Measurements from ENCODE around the gene ETS1. TPM values are rescaled to one million over a fixed set of nuclear protein-coding genes. Genes with fewer than 3 reads are reported as not detected.
A peak's percentile ranks its signal among the peaks of the same experiment; 100 is the strongest.

ETS1 gene
- total RNA-seq, 2 experiments from 2014 or later = 456 to 467 TPM

DNA sequence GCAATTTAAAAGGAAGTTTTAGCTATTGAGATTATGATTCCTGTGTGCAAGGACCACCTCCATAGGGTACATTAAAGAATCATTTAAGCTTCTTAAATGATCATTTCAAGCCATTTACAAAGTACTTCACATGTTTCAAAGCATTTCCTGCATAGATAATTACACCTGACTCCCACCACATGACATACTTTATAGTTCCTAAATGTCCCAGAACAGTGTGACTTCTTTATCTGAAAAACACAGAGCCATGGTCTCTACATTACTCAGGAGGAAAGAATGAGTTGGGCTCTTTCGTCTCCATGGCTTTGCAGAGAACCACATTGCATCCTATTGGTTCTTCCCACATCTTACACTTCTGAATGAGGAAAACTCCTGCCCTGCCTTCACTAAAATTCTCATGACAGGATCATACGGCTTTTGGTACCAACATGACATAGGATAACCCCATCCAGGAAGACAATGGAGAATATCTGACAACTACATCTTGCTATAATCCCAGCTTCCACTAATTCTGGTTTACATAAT is 88.6 kb downstream of the ETS1 start:
- no peaks in the 10 kb centered on the region for H3K9me3 Mint-ChIP-seq (ENCODE audit: insufficient read depth)
- H3K27me3 Mint-ChIP-seq (ENCODE audit: low read depth) = no peaks in the 10 kb centered on the region
- ChIA-PET CTCF (interaction anchor here (0.9 to 14.5 kb wide), 12 partner anchors 10 to 176 kb away, joined by 3 to 212 read pairs (median 5); no protein-coding TSS in a partner anchor), POLR2A (interaction anchor here (0.7 to 23.0 kb wide), 8 partner anchors 11 to 304 kb away, joined by 3 to 652 read pairs (median 4); no protein-coding TSS in a partner anchor)
- peak overlapping the region; percentile 75 for H3K4me3 Mint-ChIP-seq
- peaks cover 95% of the 10 kb centered on the region for H3K4me1 Mint-ChIP-seq (ENCODE audit: low read depth)
- peak overlapping the region; percentile 89 for H3K27ac Mint-ChIP-seq
- DNase-seq (no peak), ATAC-seq (no peak)
- H3K36me3 Mint-ChIP-seq (ENCODE audit: low read depth) = peaks cover 89% of the 10 kb centered on the region

DNA sequence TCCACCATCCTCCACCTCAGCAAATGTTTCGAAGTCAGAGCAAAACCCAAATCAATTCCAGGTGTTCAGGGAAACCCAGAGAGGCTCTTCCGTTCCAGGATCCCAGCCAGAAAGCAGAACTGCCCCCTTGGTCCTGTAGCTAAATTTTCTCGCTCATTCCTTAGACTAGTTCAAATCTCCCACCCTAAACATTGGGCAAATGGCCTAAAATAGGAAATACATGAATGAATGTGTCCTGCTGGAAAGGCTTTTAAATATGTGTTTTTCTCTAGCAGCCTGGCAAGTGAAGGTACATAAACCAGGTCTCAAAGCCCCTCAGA is 89.6 kb downstream of the ETS1 start:
- Mint-ChIP-seq H3K36me3 (ENCODE audit: low read depth) (peaks cover 92% of the 10 kb centered on the region), H3K27ac (peak overlapping the region; percentile 81), H3K9me3 (ENCODE audit: insufficient read depth) (no peaks in the 10 kb centered on the region), H3K4me1 (ENCODE audit: low read depth) (peaks cover 95% of the 10 kb centered on the region), H3K27me3 (ENCODE audit: low read depth) (no peaks in the 10 kb centered on the region), H3K4me3 (peak overlapping the region; percentile 73)
- ATAC-seq (no peak), DNase-seq (no peak)
- ChIA-PET POLR2A (interaction anchor here (0.6 to 23.0 kb wide), 13 partner anchors 8 to 1600 kb away, joined by 3 to 652 read pairs (median 5); no protein-coding TSS in a partner anchor), CTCF (interaction anchor here (0.9 to 14.5 kb wide), 14 partner anchors 8 to 260 kb away, joined by 3 to 212 read pairs (median 4); no protein-coding TSS in a partner anchor)

DNA sequence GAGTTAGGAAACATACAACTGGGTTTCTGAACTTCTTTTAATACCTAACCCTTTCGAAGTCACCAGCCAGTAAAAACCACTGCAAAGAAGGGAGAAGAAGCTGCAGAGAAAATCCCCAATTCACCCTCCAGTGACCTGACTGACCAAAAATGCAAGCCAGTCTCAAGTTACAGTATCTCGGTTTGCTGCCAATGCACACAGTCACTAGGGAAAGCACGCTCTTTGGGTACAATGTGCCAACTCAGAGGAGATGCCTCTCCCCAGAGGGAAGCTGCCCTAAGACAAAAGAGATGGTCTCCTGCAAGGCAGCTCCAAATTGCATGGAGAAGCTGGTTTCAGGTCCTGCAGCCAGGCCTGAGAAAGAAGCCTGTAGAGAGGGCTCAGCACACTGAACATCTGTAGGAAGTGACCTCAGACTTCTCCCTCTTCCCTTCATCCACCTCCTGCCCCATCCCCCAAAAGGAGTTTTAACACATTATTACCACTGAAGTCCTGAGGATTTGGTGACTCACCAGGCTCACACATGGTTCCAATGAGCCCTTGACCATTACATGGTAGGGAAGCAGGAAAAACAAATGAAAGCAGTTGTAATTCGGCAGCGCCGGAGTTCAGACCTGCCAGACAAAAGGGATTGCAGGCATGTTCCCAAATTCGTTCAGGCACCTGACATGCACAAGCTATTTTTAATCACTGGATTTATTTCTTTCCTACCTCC is 90.1 kb downstream of the ETS1 start:
- POLR2A ChIA-PET = interaction anchor here (0.6 to 23.0 kb wide), 15 partner anchors 9 to 208 kb away, joined by 3 to 652 read pairs (median 4); no protein-coding TSS in a partner anchor
- DNase-seq = no peak
- H3K27me3 Mint-ChIP-seq (ENCODE audit: low read depth) = no peaks in the 10 kb centered on the region

DNA sequence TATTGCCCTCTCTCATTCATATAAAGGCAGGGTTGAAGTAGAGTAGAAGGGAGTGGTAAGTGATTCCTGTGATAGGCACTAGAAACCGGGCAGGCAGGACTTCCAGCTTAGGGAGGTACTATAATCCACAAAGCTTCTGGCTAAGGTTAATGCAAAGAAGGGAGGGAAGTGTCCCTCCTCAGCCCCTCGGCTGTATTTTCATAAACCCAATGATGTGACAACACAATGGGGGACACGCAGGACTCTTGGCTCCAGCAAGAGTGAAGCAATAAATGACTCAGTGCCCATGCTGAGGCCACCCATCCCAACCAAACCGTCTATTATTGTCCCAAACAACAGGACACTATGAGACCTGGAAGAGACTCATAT is 90.7 kb downstream of the ETS1 start:
- Mint-ChIP-seq H3K27me3 (ENCODE audit: low read depth) (no peaks in the 10 kb centered on the region), H3K4me1 (ENCODE audit: low read depth) (peaks cover 95% of the 10 kb centered on the region), H3K36me3 (ENCODE audit: low read depth) (peaks cover 93% of the 10 kb centered on the region), H3K4me3 (peak overlapping the region; percentile 73), H3K27ac (peak overlapping the region; percentile 81), H3K9me3 (ENCODE audit: insufficient read depth) (no peaks in the 10 kb centered on the region)
- ChIA-PET CTCF (interaction anchor here (0.9 to 14.5 kb wide), 9 partner anchors 9 to 206 kb away, joined by 3 to 212 read pairs (median 5); no protein-coding TSS in a partner anchor), POLR2A (interaction anchor here (0.6 to 23.0 kb wide), 11 partner anchors 9 to 206 kb away, joined by 3 to 652 read pairs (median 4); no protein-coding TSS in a partner anchor)
- DNase-seq (no peak), ATAC-seq (no peak)

More for the DNA sequence above, 90.1 kb downstream of the ETS1 start:
- H3K4me1 Mint-ChIP-seq (ENCODE audit: low read depth) = peaks cover 95% of the 10 kb centered on the region
- no peaks in the 10 kb centered on the region for H3K9me3 Mint-ChIP-seq (ENCODE audit: insufficient read depth)
- CTCF ChIA-PET = interaction anchor here (0.9 to 14.5 kb wide), 13 partner anchors 9 to 260 kb away, joined by 3 to 212 read pairs (median 4); no protein-coding TSS in a partner anchor
- H3K27ac Mint-ChIP-seq = peak overlapping the region; percentile 81
- peaks cover 93% of the 10 kb centered on the region for H3K36me3 Mint-ChIP-seq (ENCODE audit: low read depth)
- H3K4me3 Mint-ChIP-seq = peak overlapping the region; percentile 73
- no peak for ATAC-seq

DNA sequence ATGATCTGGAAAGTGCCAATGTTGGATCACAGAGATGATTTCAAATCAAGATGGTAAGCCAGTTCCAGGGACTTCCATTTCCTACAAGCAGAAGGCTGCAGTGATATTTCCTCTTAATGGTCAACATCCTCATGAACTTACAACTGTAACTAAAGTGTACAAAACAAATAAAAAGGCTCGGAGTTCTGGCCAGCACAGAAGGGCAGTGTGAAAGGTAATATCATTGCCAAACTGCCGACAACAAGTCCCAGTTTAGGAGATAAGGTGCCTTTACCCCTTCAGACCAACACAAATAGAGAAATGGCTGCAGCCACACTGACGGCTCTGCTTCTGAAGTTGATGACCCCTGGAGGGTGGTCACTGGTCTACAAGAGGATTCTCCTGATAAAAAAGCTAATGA is 91.1 kb downstream of the ETS1 start:
- H3K27me3 Mint-ChIP-seq (ENCODE audit: low read depth) = no peaks in the 10 kb centered on the region
- ChIA-PET CTCF (interaction anchor here (1.4 to 14.5 kb wide), 4 partner anchors 10 to 135 kb away, joined by 4 to 212 read pairs (median 16); no protein-coding TSS in a partner anchor), POLR2A (interaction anchor here (0.6 to 23.0 kb wide), 9 partner anchors 10 to 41 kb away, joined by 3 to 652 read pairs (median 4); no protein-coding TSS in a partner anchor)
- no peaks in the 10 kb centered on the region for H3K9me3 Mint-ChIP-seq (ENCODE audit: insufficient read depth)
- H3K27ac Mint-ChIP-seq = peak overlapping the region; percentile 81
- H3K36me3 Mint-ChIP-seq (ENCODE audit: low read depth) = peaks cover 93% of the 10 kb centered on the region
- H3K4me1 Mint-ChIP-seq (ENCODE audit: low read depth) = peaks cover 95% of the 10 kb centered on the region
- H3K4me3 Mint-ChIP-seq = peak overlapping the region; percentile 73
- DNase-seq (no peak), ATAC-seq (no peak)

DNA sequence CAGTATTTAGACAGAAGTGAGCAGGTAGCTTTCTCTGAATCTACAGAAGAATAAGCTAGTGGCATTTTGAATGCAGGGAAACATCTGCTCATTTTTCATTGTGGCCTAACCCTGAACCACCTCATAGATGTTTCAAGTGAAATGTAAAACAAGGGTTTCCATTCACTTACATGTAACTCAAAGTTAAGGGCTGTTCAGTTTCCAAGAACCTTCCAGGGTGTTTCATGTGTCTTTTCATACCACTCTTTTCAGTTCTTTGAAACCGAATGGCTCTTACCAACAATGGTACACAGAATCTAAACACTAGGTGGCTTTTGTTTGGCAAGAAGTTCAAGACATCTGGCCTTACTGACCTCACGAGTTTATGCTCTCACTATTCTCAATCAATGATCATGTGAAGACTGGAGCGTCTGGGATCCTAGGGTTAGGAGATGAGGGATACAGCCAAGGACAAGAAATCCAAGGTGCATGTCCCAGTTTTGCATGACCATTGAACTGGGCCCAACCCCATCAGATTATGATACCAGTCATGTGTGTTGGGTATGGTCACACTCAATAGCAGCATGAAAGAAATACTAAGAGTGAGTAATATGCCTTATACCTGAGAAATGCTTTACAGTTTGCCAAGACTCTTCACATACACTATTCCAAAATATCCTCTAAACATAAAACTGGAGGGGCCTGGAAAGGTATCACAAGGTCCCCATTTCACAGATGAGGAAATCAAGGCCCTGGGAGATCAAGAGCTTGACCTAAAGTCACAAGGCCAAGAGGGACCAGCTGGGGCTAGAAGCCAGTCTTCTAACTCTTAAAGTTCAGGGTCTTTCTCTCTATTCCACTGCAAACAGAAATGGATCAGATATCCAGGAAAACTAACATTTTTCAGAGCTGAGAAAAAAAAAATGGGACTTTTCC is 92.7 kb downstream of the ETS1 start:
- H3K27me3 Mint-ChIP-seq (ENCODE audit: low read depth) = no peaks in the 10 kb centered on the region
- DNase-seq (no peak), ATAC-seq (peak; percentile 61)
- ChIA-PET POLR2A (interaction anchor here (0.7 to 16.8 kb wide), 10 partner anchors 10 to 233 kb away, joined by 3 to 175 read pairs (median 12); no protein-coding TSS in a partner anchor), CTCF (interaction anchor here (0.7 to 6.7 kb wide), 19 partner anchors 8 to 204 kb away, joined by 3 to 43 read pairs (median 5); no protein-coding TSS in a partner anchor)
- H3K9me3 Mint-ChIP-seq (ENCODE audit: insufficient read depth) = no peaks in the 10 kb centered on the region
- peaks cover 96% of the 10 kb centered on the region for H3K4me1 Mint-ChIP-seq (ENCODE audit: low read depth)
- peaks cover 92% of the 10 kb centered on the region for H3K36me3 Mint-ChIP-seq (ENCODE audit: low read depth)
- peak overlapping the region; percentile 81 for H3K27ac Mint-ChIP-seq
- peak overlapping the region; percentile 73 for H3K4me3 Mint-ChIP-seq

DNA sequence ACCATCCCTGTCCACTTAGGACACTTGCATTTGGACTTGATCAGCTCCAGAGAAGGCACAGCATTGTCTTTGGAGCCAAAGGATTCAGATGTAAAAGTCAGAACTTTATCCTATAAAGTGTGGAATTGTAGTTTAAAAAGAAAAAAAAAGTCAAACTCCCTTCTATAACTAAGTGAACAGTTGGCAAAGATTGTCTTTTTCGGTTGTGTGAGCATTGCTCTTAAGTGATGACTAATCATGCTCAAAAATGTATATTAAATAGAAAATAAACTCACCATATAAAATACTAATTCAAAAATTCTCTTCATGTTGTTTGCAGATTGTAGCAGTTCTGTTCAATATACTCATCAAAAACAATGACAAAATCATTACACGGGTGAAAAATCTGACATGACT is 93.8 kb downstream of the ETS1 start:
- H3K36me3 Mint-ChIP-seq (ENCODE audit: low read depth) = peaks cover 93% of the 10 kb centered on the region
- H3K4me3 Mint-ChIP-seq = peak overlapping the region; percentile 61
- ATAC-seq = no peak
- ChIA-PET CTCF (interaction anchor here (0.7 to 6.7 kb wide), 16 partner anchors 9 to 203 kb away, joined by 3 to 43 read pairs (median 7); no protein-coding TSS in a partner anchor), POLR2A (interaction anchor here (0.9 to 16.8 kb wide), 16 partner anchors 9 to 234 kb away, joined by 3 to 175 read pairs (median 7); no protein-coding TSS in a partner anchor)
- no peaks in the 10 kb centered on the region for H3K9me3 Mint-ChIP-seq (ENCODE audit: insufficient read depth)
- peak overlapping the region; percentile 87 for H3K27ac Mint-ChIP-seq
- peaks cover 96% of the 10 kb centered on the region for H3K4me1 Mint-ChIP-seq (ENCODE audit: low read depth)
- no peaks in the 10 kb centered on the region for H3K27me3 Mint-ChIP-seq (ENCODE audit: low read depth)
- no peak for DNase-seq

DNA sequence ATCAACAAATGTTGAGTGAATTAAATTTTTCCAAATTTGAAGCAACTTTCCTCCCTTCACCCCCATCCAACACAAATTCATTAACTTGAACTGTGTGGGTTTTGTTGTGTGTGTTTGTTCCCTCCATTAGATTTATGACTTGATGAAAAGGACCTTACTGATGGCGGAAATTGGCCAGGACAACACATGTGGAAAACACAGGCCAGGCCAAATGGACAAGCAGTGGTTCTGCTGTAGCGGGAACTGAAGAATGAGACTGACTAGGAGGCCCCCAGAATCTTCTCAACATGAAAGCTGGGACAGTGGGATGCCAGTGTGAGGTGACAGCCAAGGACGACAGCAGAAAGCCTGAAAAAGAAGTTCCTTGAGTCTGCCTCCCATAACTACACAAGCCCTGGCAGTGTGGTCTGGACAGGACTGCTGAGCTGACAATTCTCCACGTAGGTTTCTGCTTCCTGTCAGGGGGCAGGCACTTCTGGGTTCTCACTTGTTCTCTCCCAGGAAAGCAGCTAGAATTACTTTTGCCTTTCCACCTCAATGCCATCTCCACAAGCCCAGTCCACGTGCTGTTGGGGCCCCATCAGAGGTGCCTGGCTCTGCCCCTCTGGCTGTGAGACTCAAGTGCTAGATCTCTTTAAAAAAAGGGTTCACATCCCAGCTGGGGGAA is 94.3 kb downstream of the ETS1 start:
- Mint-ChIP-seq H3K9me3 (ENCODE audit: insufficient read depth) (no peaks in the 10 kb centered on the region), H3K4me1 (ENCODE audit: low read depth) (peaks cover 97% of the 10 kb centered on the region), H3K27ac (peak overlapping the region; percentile 87), H3K36me3 (ENCODE audit: low read depth) (peaks cover 93% of the 10 kb centered on the region), H3K27me3 (ENCODE audit: low read depth) (no peaks in the 10 kb centered on the region), H3K4me3 (peak overlapping the region; percentile 61)
- peak; percentile 37 for ATAC-seq
- DNase-seq = peak; percentile 64
- ChIA-PET CTCF (interaction anchor here (1.4 to 6.7 kb wide), 15 partner anchors 10 to 203 kb away, joined by 4 to 43 read pairs (median 7); no protein-coding TSS in a partner anchor), POLR2A (interaction anchor here (0.7 to 16.8 kb wide), 15 partner anchors 9 to 202 kb away, joined by 3 to 175 read pairs (median 6); no protein-coding TSS in a partner anchor)

DNA sequence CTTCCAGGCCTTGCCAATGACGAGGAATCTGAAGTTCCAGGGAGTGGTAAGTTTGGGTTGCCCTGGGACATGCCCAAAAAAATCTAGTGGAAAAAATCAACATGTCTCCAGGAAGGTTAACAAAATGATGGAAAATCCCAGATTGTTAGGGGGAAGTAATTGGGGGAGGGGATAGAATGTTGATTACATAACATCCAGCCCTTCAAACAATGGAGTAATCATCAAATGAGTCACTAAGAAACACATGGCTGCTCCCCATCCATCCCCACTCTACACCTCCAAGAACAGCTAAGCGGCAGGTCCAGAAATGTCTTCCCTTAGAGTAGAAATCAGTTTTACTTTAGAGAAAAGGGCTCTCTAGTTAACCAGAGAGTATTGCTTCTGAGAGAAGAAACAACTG is 94.9 kb downstream of the ETS1 start:
- H3K27ac Mint-ChIP-seq = peak overlapping the region; percentile 87

DNA sequence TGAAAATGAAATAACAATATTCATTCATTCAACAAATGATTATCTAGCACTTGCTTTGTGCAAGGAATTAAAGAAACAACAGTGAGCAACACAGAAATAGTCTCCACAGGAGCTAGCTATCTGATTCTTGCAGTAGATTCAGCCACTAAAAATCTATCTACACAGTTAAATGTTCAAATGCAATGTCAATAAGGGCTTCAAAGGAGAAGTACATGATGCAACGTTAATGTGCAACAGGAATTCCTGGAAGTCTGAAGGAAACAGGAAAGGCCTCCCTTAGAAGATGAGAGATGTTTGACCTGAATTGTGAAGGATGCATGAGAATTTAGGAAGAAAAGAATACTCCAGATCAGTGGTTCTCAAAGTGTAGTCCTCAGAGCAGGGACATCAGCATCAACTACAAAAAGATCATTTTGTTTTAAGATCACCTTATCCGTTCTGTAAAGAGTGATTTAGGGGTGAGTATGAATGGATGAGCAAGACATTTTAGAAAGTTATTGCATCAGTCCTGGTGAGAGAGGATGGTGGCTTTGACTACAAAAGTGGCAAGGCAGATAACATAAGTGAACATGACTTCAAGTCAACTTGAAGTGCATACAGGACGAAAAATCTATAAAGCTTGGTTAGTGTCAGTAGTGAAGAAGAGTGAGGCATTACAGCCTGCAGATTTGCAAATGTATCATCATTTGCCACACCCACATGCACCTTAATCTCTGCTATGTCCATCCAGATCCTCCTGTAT is 96.0 kb downstream of the ETS1 start:
- no peak for DNase-seq
- H3K27me3 Mint-ChIP-seq (ENCODE audit: low read depth) = no peaks in the 10 kb centered on the region
- no peak for ATAC-seq
- peaks cover 94% of the 10 kb centered on the region for H3K4me1 Mint-ChIP-seq (ENCODE audit: low read depth)
- H3K9me3 Mint-ChIP-seq (ENCODE audit: insufficient read depth) = no peaks in the 10 kb centered on the region
- ChIA-PET CTCF (interaction anchor here (1.0 to 6.7 kb wide), 15 partner anchors 8 to 334 kb away, joined by 3 to 43 read pairs (median 6); no protein-coding TSS in a partner anchor), POLR2A (interaction anchor here (0.8 to 16.8 kb wide), 8 partner anchors 12 to 193 kb away, joined by 4 to 175 read pairs (median 10); no protein-coding TSS in a partner anchor)
- peaks cover 90% of the 10 kb centered on the region for H3K36me3 Mint-ChIP-seq (ENCODE audit: low read depth)
- H3K27ac Mint-ChIP-seq = peak overlapping the region; percentile 87
- H3K4me3 Mint-ChIP-seq = peak overlapping the region; percentile 60

More for the DNA sequence above, 94.9 kb downstream of the ETS1 start:
- H3K27me3 Mint-ChIP-seq (ENCODE audit: low read depth) = no peaks in the 10 kb centered on the region
- H3K4me1 Mint-ChIP-seq (ENCODE audit: low read depth) = peaks cover 96% of the 10 kb centered on the region
- no peak for ATAC-seq
- CTCF ChIA-PET = interaction anchor here (1.0 to 6.7 kb wide), 14 partner anchors 9 to 203 kb away, joined by 3 to 43 read pairs (median 7); no protein-coding TSS in a partner anchor
- peaks cover 92% of the 10 kb centered on the region for H3K36me3 Mint-ChIP-seq (ENCODE audit: low read depth)
- DNase-seq = no peak
- H3K9me3 Mint-ChIP-seq (ENCODE audit: insufficient read depth) = no peaks in the 10 kb centered on the region
- POLR2A ChIA-PET = interaction anchor here (0.7 to 16.8 kb wide), 14 partner anchors 14 to 198 kb away, joined by 3 to 175 read pairs (median 6); no protein-coding TSS in a partner anchor
- H3K4me3 Mint-ChIP-seq = peak overlapping the region; percentile 61

Measured in activated CD8-positive, alpha-beta T cell treated with anti-CD3 and anti-CD28 coated beads, Interleukin-2, amount 10 ng/mL, durations not matched to agents 7 days and 5 days (primary cell).